Neuronal stem cell (in vitro differentiated cells): ENCODE data around the gene PTOV1. TPM values are rescaled to one million over a fixed set of nuclear protein-coding genes. Genes with fewer than 3 reads are reported as not detected.

ENCODE experiments used
- DNase-seq: peaks from one replicate; pipeline ENCODE4 v3.0.0-alpha.2; 2013; ENCODE audit warnings: low spot score
- H2AFZ ChIP-seq: one replicate; pipeline ENCODE4 v1.6.1; 2013; ENCODE audit warnings: mild to moderate bottlenecking, low read length, inconsistent platforms
- H2AK5ac ChIP-seq: 2 replicates; pipeline ENCODE4 v1.6.1; 2013; ENCODE audit warnings: low read depth, mild to moderate bottlenecking, inconsistent platforms, low read length, moderate library complexity, mixed read lengths
- H2BK120ac ChIP-seq: 2 replicates; pipeline ENCODE4 v1.6.1; 2013; ENCODE audit warnings: low read depth, mild to moderate bottlenecking, inconsistent platforms, low read length, moderate library complexity, mixed read lengths
- H2BK12ac ChIP-seq: one replicate; pipeline ENCODE4 v1.6.1; 2013; ENCODE audit warnings: low read length, inconsistent platforms
- H2BK15ac ChIP-seq: 2 replicates; pipeline ENCODE4 v1.6.1; 2013; ENCODE audit warnings: mild to moderate bottlenecking, low read length, inconsistent platforms, mixed read lengths
- H2BK5ac ChIP-seq: one replicate; pipeline ENCODE4 v1.6.1; 2013; ENCODE audit warnings: inconsistent platforms, mild to moderate bottlenecking, low read length, moderate library complexity
- H3K14ac ChIP-seq: one replicate; pipeline ENCODE4 v1.6.1; 2013; ENCODE audit warnings: low read length, inconsistent platforms
- H3K18ac ChIP-seq: 2 replicates; pipeline ENCODE4 v1.6.1; 2013; ENCODE audit warnings: low read length, inconsistent platforms
- H3K23ac ChIP-seq: 2 replicates; pipeline ENCODE4 v1.6.1; 2013; ENCODE audit warnings: low read depth, mild to moderate bottlenecking, mixed read lengths, low read length, inconsistent platforms; ENCODE audit not compliant: poor library complexity
- H3K27ac ChIP-seq: replicated peaks from 3 replicates; pipeline ENCODE4 v1.5.1; 2013; ENCODE audit warnings: low read length, inconsistent platforms
- H3K27me3 ChIP-seq, 3 experiments: 2 replicates each; pipeline ENCODE4 v1.6.1; 2013; ENCODE audit warnings: low read length in 3 of 3, mild to moderate bottlenecking in 2 of 3, inconsistent platforms in 1 of 3, low read depth in 1 of 3, mixed read lengths in 1 of 3, moderate library complexity in 1 of 3; ENCODE audit not compliant: control insufficient read depth in 3 of 3, insufficient read depth in 3 of 3
- H3K36me3 ChIP-seq, 2 donors: replicated peaks in 1 of 2; 2 replicates each; pipeline ENCODE4 v1.6.1; 2013; ENCODE audit warnings: low read length in 2 of 2; ENCODE audit not compliant: control insufficient read depth in 2 of 2, insufficient read depth in 2 of 2
- H3K4ac ChIP-seq: 2 replicates; pipeline ENCODE4 v1.6.1; 2013; ENCODE audit warnings: inconsistent platforms, mild to moderate bottlenecking, low read length, moderate library complexity
- H3K4me1 ChIP-seq, 2 donors: 1 replicate in 1 of 2; 2 replicates in 1 of 2; pipeline ENCODE4 v1.6.1; 2013; ENCODE audit warnings: low read length in 2 of 2, low read depth in 1 of 2; ENCODE audit not compliant: control insufficient read depth in 2 of 2, insufficient read depth in 1 of 2
- H3K4me2 ChIP-seq: one replicate; pipeline ENCODE4 v1.6.1; 2013; ENCODE audit warnings: mild to moderate bottlenecking, low read length, inconsistent platforms; ENCODE audit not compliant: insufficient read depth, poor library complexity, severe bottlenecking
- H3K4me3 ChIP-seq, 2 donors: 2 replicates each; pipeline ENCODE4 v1.5.1; 2013; ENCODE audit warnings: low read length in 2 of 2, mild to moderate bottlenecking in 2 of 2, inconsistent platforms in 1 of 2, moderate library complexity in 1 of 2
- H3K79me1 ChIP-seq: one replicate; pipeline ENCODE4 v1.6.1; 2013; ENCODE audit warnings: low read depth, mild to moderate bottlenecking, inconsistent platforms, low read length, moderate library complexity
- H3K9ac ChIP-seq: one replicate; pipeline ENCODE4 v1.6.1; 2013; ENCODE audit warnings: mild to moderate bottlenecking, low read depth, low read length, inconsistent platforms; ENCODE audit not compliant: poor library complexity
- H3K9me3 ChIP-seq, 2 donors: replicated peaks in 1 of 2; 2 replicates each; pipeline versions ENCODE3 to v1.6.1; 2013; ENCODE audit warnings: low read length in 2 of 2, mild to moderate bottlenecking in 2 of 2, inconsistent platforms in 1 of 2, low read depth in 1 of 2, mixed read lengths in 1 of 2, moderate library complexity in 1 of 2; ENCODE audit not compliant: control insufficient read depth in 2 of 2, insufficient read depth in 1 of 2
- H4K8ac ChIP-seq: one replicate; pipeline ENCODE4 v1.6.1; 2013; ENCODE audit warnings: low read depth, mild to moderate bottlenecking, inconsistent platforms, low read length, moderate library complexity
- H4K91ac ChIP-seq: one replicate; pipeline ENCODE4 v1.6.1; 2013; ENCODE audit warnings: low read length, low read depth, mild to moderate bottlenecking, inconsistent platforms; ENCODE audit not compliant: poor library complexity
- whole genome bisulfite sequencing, 2 donors: extraction: QIAGEN DNeasy Blood & Tissue Kit; methylation state at CpG; one replicate each; pipeline ENCODE4 v1.1.7; 2013; ENCODE audit warnings: missing lambda C conversion rate in 2 of 2, mixed read lengths in 1 of 2; ENCODE audit not compliant: insufficient read length in 2 of 2, insufficient replicate concordance in 1 of 2; ENCODE audit errors: extremely low coverage in 2 of 2; 5-methylcytosine and 5-hydroxymethylcytosine counted together
- polyA plus RNA-seq, 2 experiments: library from polyadenylated mRNA; stranded (reverse); fragments of 200-250 nt; gene quantifications; one replicate each; pipeline ENCODE4 v1.2.3, GENCODE V29; 2013

The PTOV1 gene
- polyA plus RNA-seq (2013, experiment 1 of 2), result 316 TPM
- polyA plus RNA-seq (2013, experiment 2 of 2), result 321 TPM

DNA sequence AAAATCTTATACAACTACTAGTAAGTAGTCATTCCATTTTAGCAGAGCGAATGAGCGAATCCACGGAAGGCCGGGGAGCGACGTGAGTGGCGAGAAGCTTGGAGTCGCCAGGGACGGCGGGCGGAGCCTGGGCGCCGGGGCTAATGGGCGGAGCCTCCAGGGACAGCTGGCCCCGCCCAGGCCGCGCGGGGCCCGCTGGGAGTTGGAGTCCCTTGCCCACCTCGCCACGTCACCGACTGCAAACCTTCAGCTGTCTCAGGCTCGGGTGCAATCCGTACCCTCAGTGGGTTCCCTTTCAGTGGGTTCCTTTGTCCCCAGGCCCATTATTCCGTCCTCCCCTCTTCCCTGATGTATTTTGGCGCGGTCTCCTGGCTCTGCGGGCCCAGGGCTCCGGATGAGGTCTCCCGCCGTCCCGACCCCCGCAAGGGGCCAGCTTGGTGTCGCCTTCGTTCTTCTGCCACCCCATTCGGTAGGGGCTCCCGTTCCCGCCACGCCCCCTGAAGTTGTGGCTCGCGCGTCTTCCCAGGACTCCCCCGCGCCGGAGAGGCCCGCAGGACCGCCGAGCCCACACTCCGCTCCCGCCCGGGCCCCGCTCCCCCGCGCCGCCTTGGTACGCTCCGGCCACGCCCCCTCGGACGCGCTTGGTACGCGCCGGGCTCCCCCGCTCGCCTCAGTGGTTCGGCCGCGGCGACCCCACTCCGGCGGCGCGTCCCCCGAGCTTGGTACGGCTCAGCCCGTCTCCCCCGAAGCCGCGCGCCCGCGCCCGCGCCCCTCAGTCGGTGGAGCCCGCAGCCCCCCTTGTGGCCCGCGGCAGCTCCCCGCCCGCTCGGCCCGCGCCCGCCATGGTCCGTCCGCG lies at the start of gene PTOV1:
TSS of gene PTOV1 (plus strand) at position 673 of the 856 bp plus-strand sequence.
- Histone ChIP-seq H3K18ac (peak within 1 kb of the TSS; percentile 93), H3K9me3 (peaks cover 6 to 13% of the 10 kb centered on the region in 2 donors), H3K4me3 (peak within 1 kb of the TSS; percentile 85 to 92), H4K91ac (no peak within 1 kb of the TSS), H3K27ac (peak within 1 kb of the TSS; percentile 98), H2BK5ac (peak within 1 kb of the TSS; percentile 96), H3K79me1 (peaks cover 16% of the 10 kb centered on the region), H3K9ac (peak within 1 kb of the TSS; percentile 94), H2BK120ac (no peak within 1 kb of the TSS), H3K14ac (peak within 1 kb of the TSS; percentile 59), H3K36me3 (peaks cover 28 to 71% of the 10 kb centered on the region in 2 donors), H2BK15ac (peak within 1 kb of the TSS; percentile 63), H3K27me3 (no peaks in the 10 kb centered on the region), H2BK12ac (no peak within 1 kb of the TSS), H2AK5ac (peak within 1 kb of the TSS; percentile 93), H4K8ac (no peak within 1 kb of the TSS), H2AFZ (peak within 1 kb of the TSS; percentile 96), H3K4ac (no peak within 1 kb of the TSS), H3K4me1 (peaks cover 11 to 17% of the 10 kb centered on the region in 2 donors), H3K23ac (peak within 1 kb of the TSS; percentile 94), H3K4me2 (peak within 1 kb of the TSS; percentile 82)
- DNase-seq, result peak; percentile 92
- WGBS, 2 donors, result no CpG with 5 or more reads among the region's 98 CpGs

DNA sequence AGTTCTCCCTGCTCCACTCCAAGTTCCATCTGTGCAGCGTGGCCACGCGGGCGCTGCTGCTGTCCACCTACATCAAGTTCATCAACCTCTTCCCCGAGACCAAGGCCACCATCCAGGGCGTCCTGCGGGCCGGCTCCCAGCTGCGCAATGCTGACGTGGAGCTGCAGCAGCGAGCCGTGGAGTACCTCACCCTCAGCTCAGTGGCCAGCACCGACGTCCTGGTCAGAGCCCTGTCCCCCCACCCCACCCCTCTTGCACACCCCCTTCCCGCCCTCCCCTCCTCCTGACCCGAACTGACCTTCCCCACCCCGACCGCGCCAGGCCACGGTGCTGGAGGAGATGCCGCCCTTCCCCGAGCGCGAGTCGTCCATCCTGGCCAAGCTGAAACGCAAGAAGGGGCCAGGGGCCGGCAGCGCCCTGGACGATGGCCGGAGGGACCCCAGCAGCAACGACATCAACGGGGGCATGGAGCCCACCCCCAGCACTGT lies 49.5 kb upstream of the PTOV1 start:
- Histone ChIP-seq H2AFZ (no peak overlapping the region), H2BK120ac (peak overlapping the region; percentile 87), H2BK12ac (no peak overlapping the region), H3K23ac (peak overlapping the region; percentile 55), H3K4me2 (peak overlapping the region; percentile 66), H3K4me3 (no peak overlapping the region), H3K9me3 (no peaks in the 10 kb centered on the region), H3K9ac (peak overlapping the region; percentile 86), H2BK5ac (no peak overlapping the region), H3K36me3 (peaks cover 46 to 87% of the 10 kb centered on the region in 2 donors), H4K8ac (no peak overlapping the region), H4K91ac (no peak overlapping the region), H3K18ac (peak overlapping the region; percentile 98), H3K27ac (no peak overlapping the region), H3K27me3 (no peaks in the 10 kb centered on the region), H3K14ac (peak overlapping the region; percentile 71), H3K4me1 (peaks cover 0 to 5% of the 10 kb centered on the region in 2 donors), H3K79me1 (peaks cover 7% of the 10 kb centered on the region), H2BK15ac (peak overlapping the region; percentile 85), H3K4ac (peak overlapping the region; percentile 84), H2AK5ac (no peak overlapping the region)
- WGBS, 2 donors, result no CpG with 5 or more reads among the region's 32 CpGs
- no peak for DNase-seq

- peak overlapping the region; percentile 85 for H2BK15ac ChIP-seq
- H3K18ac ChIP-seq, result peak overlapping the region; percentile 98
- peak overlapping the region; percentile 65 for H3K27ac ChIP-seq
- WGBS, 2 donors, result no CpG with 5 or more reads among the region's 38 CpGs
- H2AK5ac ChIP-seq, result peak overlapping the region; percentile 88
- no peak overlapping the region for H4K91ac ChIP-seq
- H3K9ac ChIP-seq, result peak overlapping the region; percentile 86
- H3K4ac ChIP-seq, result peak overlapping the region; percentile 84
- peak overlapping the region; percentile 87 for H2BK120ac ChIP-seq
- H2BK5ac ChIP-seq, result peak overlapping the region; percentile 87
- H2AFZ ChIP-seq, result no peak overlapping the region
- H3K23ac ChIP-seq, result peak overlapping the region; percentile 68
- no peaks in the 10 kb centered on the region for H3K9me3 ChIP-seq
- H2BK12ac ChIP-seq, result peak overlapping the region; percentile 84
- DNase-seq, result peak; percentile 76
- H3K36me3 ChIP-seq, result peaks cover 43 to 82% of the 10 kb centered on the region in 2 donors
- peaks cover 0 to 5% of the 10 kb centered on the region in 2 donors for H3K4me1 ChIP-seq
- H3K14ac ChIP-seq, result peak overlapping the region; percentile 17
- H3K79me1 ChIP-seq, result peaks cover 7% of the 10 kb centered on the region
- peak overlapping the region; percentile 66 for H3K4me2 ChIP-seq
- H3K4me3 ChIP-seq, result peak overlapping the region in 1 of 2 donors; percentile 73
- H4K8ac ChIP-seq, result peak overlapping the region; percentile 99
- H3K27me3 ChIP-seq, result no peaks in the 10 kb centered on the region
These were observed 48.8 kb upstream of the PTOV1 start for GRCh38 chr19:49801966-49802661.
